ENCODE measurements around the gene RTN4.

GRCh38 chr2:54962511-54962910, 87.7 kb downstream of the RTN4 start:
- TF ChIP-seq CTCF (IDR thresholded peaks at IDR 0.05; ENCODE audit: low read length), result no peak
- TF ChIP-seq EZH2 (IDR thresholded peaks at IDR 0.05; ENCODE audit: borderline replicate concordance, low read length), result no peak
